B cell (primary cell): Measurements from ENCODE around the gene JAK1. TPM values are rescaled to one million over a fixed set of nuclear protein-coding genes. Genes with fewer than 3 reads are reported as not detected.
A peak's percentile ranks its signal among the peaks of the same experiment; 100 is the strongest.

Experiments used
- ATAC-seq: fragments of 200-7000 bp; cut with Tn5 transposase; one replicate; pipeline ENCODE4 v1.10.0; 2021; ENCODE audit warnings: low read depth, mild to moderate bottlenecking, moderate number of reproducible peaks, moderate library complexity
- CTCF ChIA-PET: fragments of 350-600 bp; sonication (Branson Sonifier 250); formaldehyde crosslinking; loops from one replicate; lab custom pipeline; 2021; ENCODE audit warnings: antibody characterized with exemption, inconsistent platforms; lab: Charles Lee
- POLR2A ChIA-PET: fragments of 350-600 bp; sonication (Branson Sonifier 250); formaldehyde crosslinking; loops from one replicate; lab custom pipeline; 2021; ENCODE audit warnings: antibody characterized with exemption; lab: Charles Lee
- DNase-seq: peaks from one replicate; pipeline ENCODE4 v3.0.0; 2013
- H2AFZ ChIP-seq: 2 replicates; pipeline ENCODE4 v1.6.1; 2012; ENCODE audit warnings: mild to moderate bottlenecking, low read depth, low read length; ENCODE audit not compliant: insufficient read depth, poor library complexity, severe bottlenecking
- H3K27ac ChIP-seq, 2 donors: 1 replicate in 1 of 2; 2 replicates in 1 of 2; pipeline ENCODE4 v1.5.1; 2012 to 2013; ENCODE audit warnings: low read length in 2 of 2, mild to moderate bottlenecking in 2 of 2, moderate library complexity in 1 of 2
- H3K27me3 ChIP-seq, 4 experiments: fragments of 200-600 bp in 1 of 4; sonication (generic) in 1 of 4; replicated peaks in 1 of 4; 1 replicate in 2 of 4; 2 replicates in 2 of 4; pipeline versions ENCODE4 v1.6.1 to v1.7.0; 2013 to 2016; ENCODE audit warnings: low read length in 3 of 4, mild to moderate bottlenecking in 2 of 4, mixed read lengths in 1 of 4, moderate library complexity in 1 of 4; ENCODE audit not compliant: insufficient read depth in 4 of 4, control insufficient read depth in 3 of 4; ENCODE audit errors: control extremely low read depth in 1 of 4
- H3K36me3 ChIP-seq, 2 experiments: replicated peaks in 1 of 2; 1 replicate in 1 of 2; 2 replicates in 1 of 2; pipeline versions ENCODE4 v1.6.1 to v1.7.1; 2013; ENCODE audit warnings: low read length in 1 of 2; ENCODE audit not compliant: insufficient read depth in 2 of 2, control insufficient read depth in 1 of 2; ENCODE audit errors: control extremely low read depth in 1 of 2, extremely low read depth in 1 of 2
- H3K4me1 ChIP-seq, 2 donors: fragments of 200-600 bp in 1 of 2; sonication (generic) in 1 of 2; 1 replicate in 1 of 2; 2 replicates in 1 of 2; pipeline versions ENCODE4 v1.5.1 to v1.6.1; 2013 to 2017; ENCODE audit warnings: low read length in 2 of 2; ENCODE audit not compliant: control insufficient read depth in 2 of 2, insufficient read depth in 2 of 2
- H3K4me2 ChIP-seq: replicated peaks from 2 replicates; pipeline ENCODE3; 2012; ENCODE audit warnings: mild to moderate bottlenecking, low read depth, low read length; ENCODE audit not compliant: poor library complexity, severe bottlenecking
- H3K4me3 ChIP-seq, 5 experiments: fragments of 200-600 bp in 1 of 5; sonication (generic) in 1 of 5; 1 replicate in 3 of 5; 2 replicates in 2 of 5; pipeline versions ENCODE4 v1.5.1 to v1.7.0; 2011 to 2016; ENCODE audit warnings: low read length in 4 of 5, mild to moderate bottlenecking in 4 of 5, low read depth in 2 of 5, control low read depth in 1 of 5, moderate library complexity in 1 of 5; ENCODE audit not compliant: insufficient read depth in 1 of 5; ENCODE audit errors: control extremely low read depth in 1 of 5, extremely low read depth in 1 of 5
- H3K79me2 ChIP-seq: fragments of 200-600 bp; sonication (generic); one replicate; pipeline ENCODE4 v1.6.0; 2016; ENCODE audit warnings: low read length; ENCODE audit not compliant: control insufficient read depth, insufficient read depth
- H3K9ac ChIP-seq: fragments of 200-600 bp; sonication (generic); 2 replicates; pipeline ENCODE4 v1.6.1; 2017; ENCODE audit warnings: mild to moderate bottlenecking, low read length, moderate library complexity
- H3K9me3 ChIP-seq, 3 donors: one replicate each; pipeline versions ENCODE4 v1.6.1 to v1.7.1; 2013; ENCODE audit warnings: low read length in 2 of 3; ENCODE audit not compliant: control insufficient read depth in 2 of 3, insufficient read depth in 1 of 3; ENCODE audit errors: control extremely low read depth in 1 of 3
- H4K20me1 ChIP-seq: 2 replicates; pipeline ENCODE4 v1.6.0; 2012; ENCODE audit warnings: mild to moderate bottlenecking, low read length; ENCODE audit not compliant: insufficient read depth, control insufficient read depth, poor library complexity, severe bottlenecking
- H3K27ac Mint-ChIP-seq: one replicate; pipeline ENCODE4 v1.8.0; 2021; ENCODE audit warnings: mixed read lengths
- H3K27me3 Mint-ChIP-seq: one replicate; pipeline ENCODE4 v1.8.0; 2021; ENCODE audit warnings: mixed read lengths
- H3K4me1 Mint-ChIP-seq: one replicate; pipeline ENCODE4 v1.8.0; 2021; ENCODE audit warnings: mixed read lengths
- H3K4me3 Mint-ChIP-seq: one replicate; pipeline ENCODE4 v1.8.0; 2021; ENCODE audit warnings: mixed read lengths
- H3K9me3 Mint-ChIP-seq: one replicate; pipeline ENCODE4 v1.8.0; 2022; ENCODE audit warnings: mixed read lengths; ENCODE audit not compliant: insufficient read depth
- EZH2 ChIP-seq: IDR thresholded peaks from 2 replicates; pipeline ENCODE4 v1.6.1; 2012; ENCODE audit warnings: borderline replicate concordance, low read depth, mild to moderate bottlenecking, moderate library complexity, low read length; ENCODE audit not compliant: insufficient read depth, poor library complexity, severe bottlenecking
- WGBS: methylation state at CpG from one replicate; pipeline ENCODE4 v1.1.5; 2013; ENCODE audit warnings: missing lambda C conversion rate; ENCODE audit not compliant: insufficient coverage; 5-methylcytosine and 5-hydroxymethylcytosine counted together
- intact Hi-C: fragments of 100-400 bp; cut with micrococcal nuclease; formaldehyde crosslinking; loops from one replicate; pipeline ENCODE4 v1.10.0; 2022
- polyA plus RNA-seq: library from polyadenylated mRNA; depleted of rRNA; stranded (reverse); fragments of >200 nt; gene quantifications from 2 replicates; pipeline ENCODE4 v1.2.3, GENCODE V29; 2012
- total RNA-seq, 2 donors: library from RNA; stranded (reverse); fragments of 120-200 nt in 1 of 2; gene quantifications; 1 replicate in 1 of 2; 2 replicates in 1 of 2; pipeline versions ENCODE4 v1.2.3 to v1.2.4, GENCODE V29; 2013 to 2022
- TF ChIP-seq, protein P1 (sequence below): fragments of 200-600 bp; IDR thresholded peaks from one replicate; pipeline ENCODE4 v1.8.0; 2022; ENCODE audit warnings: antibody characterized with exemption, mild to moderate bottlenecking

JAK1 gene
- total and polyA plus RNA-seq, 2 donors (not counting 1 experiment from before 2014, with no cell fraction given): 99.0 to 244 TPM

DNA sequence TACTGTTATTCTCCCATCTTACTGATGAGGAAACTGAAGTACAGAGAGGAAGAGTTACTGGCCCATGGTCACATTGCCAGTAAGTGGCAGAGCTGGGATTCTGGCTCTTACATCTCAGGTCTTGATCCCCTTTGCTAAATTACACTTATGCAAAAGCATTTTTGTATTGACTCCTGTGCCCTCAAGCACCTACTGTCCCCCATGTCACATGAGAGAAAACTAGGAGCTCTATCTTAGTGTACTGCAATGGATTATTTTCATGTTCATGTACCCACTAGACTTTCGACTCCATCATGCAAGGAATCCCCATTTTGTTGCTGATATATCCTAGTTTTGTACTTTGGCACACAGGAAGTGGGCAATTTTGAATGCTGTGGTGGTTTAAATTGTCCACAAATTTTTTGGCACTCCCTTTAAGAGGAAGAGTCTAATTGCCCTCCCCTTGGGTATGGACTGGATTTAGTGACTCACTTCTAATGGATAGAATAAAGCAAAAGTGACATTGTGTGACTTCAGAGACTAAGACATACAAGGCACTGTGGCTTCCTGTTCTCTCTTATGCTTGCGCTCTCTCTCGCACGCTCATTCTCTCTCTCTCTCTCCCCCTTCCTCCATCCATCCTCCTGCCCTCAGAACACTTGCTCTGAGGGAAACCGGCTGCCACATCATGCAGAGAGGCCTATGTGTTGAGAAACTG lies 43.5 kb upstream of the JAK1 start:
- Histone ChIP-seq H3K79me2 (peaks cover 18% of the 10 kb centered on the region), H3K27ac (no peak overlapping the region), H4K20me1 (no peaks in the 10 kb centered on the region), H3K4me2 (peak overlapping the region; percentile 44), H3K9ac (no peak overlapping the region), H3K4me1 (peaks cover 14 to 23% of the 10 kb centered on the region in 2 donors), H3K4me3 (no peak overlapping the region), H3K9me3 (peaks cover 0 to 4% (median 0%) of the 10 kb centered on the region in 3 donors), H2AFZ (no peak overlapping the region), H3K36me3 (no peaks in the 10 kb centered on the region), H3K27me3 (no peaks in the 10 kb centered on the region)
- ChIA-PET POLR2A (no interaction called here), CTCF (no interaction called here)
- Mint-ChIP-seq H3K4me3 (no peak overlapping the region), H3K27ac (no peak overlapping the region), H3K4me1 (peaks cover 22% of the 10 kb centered on the region), H3K27me3 (no peaks in the 10 kb centered on the region), H3K9me3 (no peaks in the 10 kb centered on the region)
- TF ChIP-seq, protein P1, sequence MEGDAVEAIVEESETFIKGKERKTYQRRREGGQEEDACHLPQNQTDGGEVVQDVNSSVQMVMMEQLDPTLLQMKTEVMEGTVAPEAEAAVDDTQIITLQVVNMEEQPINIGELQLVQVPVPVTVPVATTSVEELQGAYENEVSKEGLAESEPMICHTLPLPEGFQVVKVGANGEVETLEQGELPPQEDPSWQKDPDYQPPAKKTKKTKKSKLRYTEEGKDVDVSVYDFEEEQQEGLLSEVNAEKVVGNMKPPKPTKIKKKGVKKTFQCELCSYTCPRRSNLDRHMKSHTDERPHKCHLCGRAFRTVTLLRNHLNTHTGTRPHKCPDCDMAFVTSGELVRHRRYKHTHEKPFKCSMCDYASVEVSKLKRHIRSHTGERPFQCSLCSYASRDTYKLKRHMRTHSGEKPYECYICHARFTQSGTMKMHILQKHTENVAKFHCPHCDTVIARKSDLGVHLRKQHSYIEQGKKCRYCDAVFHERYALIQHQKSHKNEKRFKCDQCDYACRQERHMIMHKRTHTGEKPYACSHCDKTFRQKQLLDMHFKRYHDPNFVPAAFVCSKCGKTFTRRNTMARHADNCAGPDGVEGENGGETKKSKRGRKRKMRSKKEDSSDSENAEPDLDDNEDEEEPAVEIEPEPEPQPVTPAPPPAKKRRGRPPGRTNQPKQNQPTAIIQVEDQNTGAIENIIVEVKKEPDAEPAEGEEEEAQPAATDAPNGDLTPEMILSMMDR: no peak
- no peak for TF ChIP-seq EZH2
- WGBS: 97% methylated on average over 4 of the region's 5 CpGs
- intact Hi-C loops: no loop called here
- ATAC-seq (no peak), DNase-seq (no peak)

DNA sequence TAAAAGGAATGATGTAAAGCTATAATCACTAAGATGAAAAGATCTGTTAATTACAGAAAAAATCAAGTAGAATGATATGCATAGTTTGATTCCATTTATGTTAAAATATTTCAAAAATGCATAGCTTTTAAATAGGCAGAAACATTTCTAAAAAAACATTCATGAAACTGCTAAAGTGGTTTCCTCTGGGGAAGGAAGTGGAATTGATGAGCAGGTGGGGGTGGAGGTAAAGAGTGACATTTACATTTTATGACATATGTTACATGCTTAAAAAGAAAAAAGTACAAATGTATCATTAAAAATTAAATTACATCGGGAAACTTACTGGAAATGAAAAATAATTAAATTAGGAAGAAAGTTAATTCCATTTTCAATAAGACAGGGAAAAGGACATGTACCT lies 42.8 kb upstream of the JAK1 start:
- Mint-ChIP-seq H3K27ac (no peak overlapping the region), H3K9me3 (no peaks in the 10 kb centered on the region), H3K4me1 (peaks cover 22% of the 10 kb centered on the region), H3K4me3 (no peak overlapping the region), H3K27me3 (no peaks in the 10 kb centered on the region)
- Histone ChIP-seq H3K4me1 (peaks cover 14 to 23% of the 10 kb centered on the region in 2 donors), H3K79me2 (peaks cover 18% of the 10 kb centered on the region), H3K9me3 (peaks cover 0 to 4% (median 0%) of the 10 kb centered on the region in 3 donors), H3K36me3 (no peaks in the 10 kb centered on the region), H2AFZ (no peak overlapping the region), H4K20me1 (no peaks in the 10 kb centered on the region), H3K9ac (no peak overlapping the region), H3K4me2 (peak overlapping the region; percentile 44), H3K27ac (no peak overlapping the region), H3K27me3 (no peaks in the 10 kb centered on the region), H3K4me3 (no peak overlapping the region)
- intact Hi-C loops: no loop called here
- no peak for ATAC-seq
- no peak for TF ChIP-seq EZH2
- TF ChIP-seq, protein P1: no peak
- DNase-seq: no peak
- POLR2A ChIA-PET: interaction anchor here (0.6 kb wide), 1 partner anchor 18 kb away, joined by 4 read pairs; no protein-coding TSS in a partner anchor
- CTCF ChIA-PET: no interaction called here
- WGBS: no CpG with 5 or more reads among the region's 1 CpG
